ENCODE data around the gene PPDPF.
"Not testable (repeated sequence)": the region's sequence is repeated elsewhere in the genome, so short reads cannot be mapped to it uniquely, and the experiment has no call there.

Gene PPDPF

GRCh38 chr20:63547725-63548480 is 27.3 kb downstream of the PPDPF start, which contains the start of gene SRMS:
SRMS (minus strand) TSS chr20:63547749; CDS start chr20:63547463, 286 bp downstream.
- no peak within 1 kb of the TSS for H3K4me3 ChIP-seq (ENCODE audit: low read depth, low read length)

- H3K4me3 ChIP-seq (ENCODE audit: low read depth, low read length) = no peak overlapping the region
Measured at GRCh38 chr20:63548542-63548941, 28.0 kb downstream of the PPDPF start.

DNA sequence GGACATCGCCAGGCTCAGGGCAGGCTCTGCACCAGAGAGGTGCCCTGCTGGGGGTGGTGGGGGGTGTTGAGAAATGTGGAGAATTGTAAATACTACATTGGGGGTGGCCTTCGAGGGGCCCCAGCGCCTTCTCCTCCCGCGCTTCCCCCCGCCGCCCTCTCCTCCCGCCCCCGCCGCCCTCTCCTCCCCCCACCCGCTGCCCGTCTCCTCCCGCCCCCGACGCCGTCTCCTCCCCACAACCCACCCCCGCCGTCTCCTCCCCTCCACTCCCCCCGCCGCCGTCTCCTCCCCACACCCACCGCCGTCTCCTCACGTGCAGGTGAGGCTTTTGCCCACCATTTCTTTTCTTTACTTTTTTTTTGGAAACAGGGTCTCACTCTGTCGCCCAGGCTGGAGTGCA is 28.5 kb downstream of the PPDPF start:
- H3K4me3 ChIP-seq (ENCODE audit: low read depth, low read length) = no peak overlapping the region

DNA sequence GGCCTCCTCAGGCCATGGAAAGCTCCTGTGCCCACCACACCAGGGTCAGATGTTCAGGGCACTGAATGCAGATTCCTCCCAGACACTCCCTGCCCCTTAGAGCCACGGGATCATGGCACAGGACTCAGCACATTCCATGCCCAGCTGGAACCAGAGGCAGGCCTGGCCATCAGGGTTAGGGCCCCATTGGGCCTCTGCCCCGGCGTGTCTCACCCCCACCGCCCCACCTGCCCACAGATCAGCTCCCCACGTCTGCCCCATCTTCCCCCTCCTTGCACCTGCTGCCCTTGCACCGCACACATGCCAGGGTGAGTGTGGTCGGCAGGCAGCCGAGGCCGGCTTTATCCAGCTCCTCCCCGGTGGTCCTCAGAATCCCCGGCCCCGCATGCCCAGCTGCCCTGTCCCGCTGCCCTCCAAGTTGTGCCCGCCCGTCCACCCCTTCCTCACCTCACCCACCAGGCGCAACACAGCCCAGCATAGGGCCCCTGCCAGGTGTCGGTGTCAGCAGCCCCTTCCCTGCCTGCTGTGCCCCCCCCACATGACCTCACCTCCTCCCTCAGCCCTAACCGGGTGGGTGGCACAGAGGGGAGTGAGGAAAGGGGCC is 29.2 kb downstream of the PPDPF start:
- H3K4me3 ChIP-seq (ENCODE audit: low read depth, low read length) = no peak overlapping the region

DNA sequence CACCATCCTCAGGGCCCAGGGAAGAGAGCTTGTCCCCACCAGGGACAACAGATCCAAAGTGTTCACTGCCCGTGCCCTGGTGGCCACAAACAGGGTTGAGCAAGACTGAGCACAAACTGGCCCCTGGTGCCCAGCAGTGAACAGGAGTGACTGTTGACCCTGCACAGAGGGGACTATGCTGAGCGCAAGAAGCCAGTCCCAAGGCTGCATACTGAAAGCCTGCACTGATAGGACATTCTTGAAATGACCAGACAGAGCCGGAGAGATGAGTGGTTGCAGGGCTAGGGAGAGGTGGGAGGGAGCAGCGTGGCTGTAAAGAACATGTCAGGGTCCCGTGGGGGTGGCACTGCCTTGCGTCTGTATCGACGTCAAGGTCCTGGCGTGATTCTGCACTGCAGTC is 30.5 kb downstream of the PPDPF start:
- H3K4me3 ChIP-seq (ENCODE audit: low read depth, low read length) = no peak overlapping the region

- no peak overlapping the region for H3K4me3 ChIP-seq (ENCODE audit: low read depth, low read length)
Measured at GRCh38 chr20:63552481-63553249, 32.1 kb downstream of the PPDPF start.

DNA sequence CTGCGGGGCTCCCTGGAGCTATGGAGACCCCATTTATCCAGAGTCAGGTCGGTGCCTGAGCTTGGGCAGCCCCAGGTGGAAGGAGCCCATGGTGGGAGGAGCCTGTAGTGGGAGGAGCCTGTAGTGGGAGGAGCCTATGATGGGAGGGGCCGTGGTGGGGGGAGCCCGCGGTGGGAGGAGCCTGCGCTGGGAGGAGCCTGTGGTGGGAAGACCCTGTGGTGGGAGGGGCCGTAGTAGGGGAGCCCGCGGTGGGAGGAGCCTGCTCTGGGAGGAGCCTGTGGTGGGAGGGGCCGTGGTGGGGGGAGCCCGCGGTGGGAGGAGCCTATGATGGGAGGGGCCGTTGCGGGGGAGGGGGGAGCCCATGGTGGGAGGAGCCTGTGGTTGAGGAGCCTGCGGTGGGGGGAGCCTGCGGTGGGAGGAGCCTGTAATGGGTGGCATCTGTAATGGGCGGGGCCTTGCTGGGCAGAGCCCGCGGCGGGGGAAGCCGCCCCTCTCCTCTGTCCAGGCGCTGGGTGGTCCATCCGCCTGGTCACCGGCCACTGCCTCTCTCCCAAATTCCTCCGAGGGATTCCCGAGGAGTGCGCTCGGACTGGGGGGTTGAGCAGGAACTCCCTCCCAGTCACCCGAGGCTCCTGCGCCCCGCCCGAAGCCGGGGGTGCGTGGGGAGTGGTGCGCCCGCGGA is 32.8 kb downstream of the PPDPF start:
- H3K4me3 ChIP-seq (ENCODE audit: low read depth, low read length) = peak overlapping the region; percentile 59

DNA sequence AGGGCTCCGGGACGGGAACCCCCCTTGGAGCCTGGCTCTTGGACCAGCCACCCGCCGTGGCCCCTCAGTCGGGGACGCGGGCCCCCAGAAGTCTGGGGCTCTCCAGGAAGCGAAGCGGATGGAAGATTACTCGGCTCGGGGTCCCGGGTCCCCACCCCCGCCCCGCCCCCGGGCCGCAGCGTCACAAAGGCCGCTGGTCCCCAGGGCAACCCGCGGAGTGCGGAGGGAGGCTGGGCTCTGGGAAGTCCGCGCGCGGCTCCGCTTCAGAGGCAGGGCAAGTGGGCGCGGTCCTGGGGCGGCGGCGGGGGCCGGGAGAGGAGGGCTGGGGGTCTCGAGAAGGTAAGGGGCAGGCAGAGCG is 33.3 kb downstream of the PPDPF start, which contains the start of gene FNDC11:
FNDC11 (plus strand) TSS at position 227 of the 358 bp plus-strand sequence. CDS start 1,505 bp downstream, outside the sequence.
- peak within 1 kb of the TSS; percentile 59 for H3K4me3 ChIP-seq (ENCODE audit: low read depth, low read length)

DNA sequence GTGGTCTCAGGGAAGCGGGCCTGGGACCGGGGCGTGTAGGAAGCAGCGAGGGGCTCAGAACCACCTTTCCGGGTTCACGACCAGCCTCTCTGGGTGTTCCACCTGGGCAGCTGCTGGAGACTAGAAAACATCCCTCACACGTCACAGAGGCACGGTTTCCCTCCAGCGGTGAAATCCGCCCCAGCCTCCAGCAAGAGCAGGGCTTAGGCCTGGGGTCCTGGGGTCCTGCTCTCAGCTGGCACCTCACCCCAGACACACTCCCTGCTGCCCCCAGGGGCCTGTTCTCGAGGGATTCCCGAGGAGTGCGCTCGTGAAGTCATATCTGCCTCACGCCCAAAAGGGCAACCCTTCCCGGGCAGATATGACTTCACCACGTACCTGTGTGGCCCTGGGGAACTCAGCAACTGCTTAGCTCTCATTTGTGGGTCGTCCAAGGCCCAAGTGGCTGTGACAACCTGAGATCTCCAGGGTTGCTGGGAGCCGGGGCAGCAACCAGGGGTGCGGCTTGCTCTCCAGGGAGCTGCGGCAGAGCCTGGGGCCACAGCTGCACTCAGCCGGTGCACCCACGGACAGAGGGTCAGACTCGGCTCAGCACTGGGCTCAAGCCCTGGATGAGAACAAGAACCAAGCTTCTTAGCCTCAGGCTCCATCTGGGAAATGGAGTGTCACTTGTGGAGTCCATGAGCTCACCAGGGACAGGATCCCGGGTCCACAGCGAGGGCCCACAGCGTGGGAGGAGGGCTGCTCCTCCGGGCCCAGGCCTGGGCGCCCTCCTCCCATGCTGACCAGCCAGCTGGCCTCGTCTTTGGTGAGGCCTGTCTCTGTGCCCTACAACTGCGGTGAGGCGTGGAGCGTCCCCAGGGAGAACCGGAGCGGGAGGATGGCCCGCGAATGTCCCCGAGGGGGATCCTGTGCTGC is 34.1 kb downstream of the PPDPF start:
- H3K4me3 ChIP-seq (ENCODE audit: low read depth, low read length) = peak overlapping the region; percentile 37

GRCh38 chr20:63555661-63556381 is 35.3 kb downstream of the PPDPF start:
- no peak overlapping the region for H3K4me3 ChIP-seq (ENCODE audit: low read depth, low read length)

DNA sequence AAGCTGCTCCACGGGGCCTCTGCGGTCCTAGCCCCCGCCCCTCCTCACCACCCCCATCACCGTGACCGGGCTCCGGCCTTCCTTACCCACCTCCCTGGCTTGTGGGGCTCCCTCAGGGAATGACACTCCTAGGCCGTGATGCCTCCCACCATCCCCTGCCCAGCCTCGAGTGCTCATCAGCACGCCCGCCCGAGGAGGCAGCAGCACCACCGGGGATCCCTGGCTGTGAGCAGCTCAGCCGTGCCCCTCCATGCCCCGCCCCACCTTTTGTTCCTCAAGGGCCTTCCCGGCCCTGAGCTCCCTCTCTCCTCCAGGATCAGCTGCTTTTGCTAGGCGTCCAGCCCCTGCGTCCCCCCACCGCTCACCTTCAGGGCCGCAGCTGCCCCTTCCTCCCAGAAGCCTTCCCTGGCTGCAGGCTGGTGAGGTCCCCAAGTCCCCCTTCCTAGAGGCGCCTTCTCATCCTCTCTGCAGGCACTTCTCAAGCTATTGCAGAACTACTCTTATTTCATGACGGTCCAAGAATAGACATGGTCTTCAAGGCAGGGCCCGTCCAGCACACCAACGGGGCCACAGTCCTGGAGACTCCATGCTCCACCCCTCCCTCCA is 36.4 kb downstream of the PPDPF start:
- H3K4me3 ChIP-seq (ENCODE audit: low read depth, low read length) = no peak overlapping the region

GRCh38 chr20:63557481-63557891 is 36.9 kb downstream of the PPDPF start:
- H3K4me3 ChIP-seq (ENCODE audit: low read depth, low read length) = no peak overlapping the region

- no peak overlapping the region for H3K4me3 ChIP-seq (ENCODE audit: low read depth, low read length)
Measured at GRCh38 chr20:63558804-63559484, 38.4 kb downstream of the PPDPF start.

DNA sequence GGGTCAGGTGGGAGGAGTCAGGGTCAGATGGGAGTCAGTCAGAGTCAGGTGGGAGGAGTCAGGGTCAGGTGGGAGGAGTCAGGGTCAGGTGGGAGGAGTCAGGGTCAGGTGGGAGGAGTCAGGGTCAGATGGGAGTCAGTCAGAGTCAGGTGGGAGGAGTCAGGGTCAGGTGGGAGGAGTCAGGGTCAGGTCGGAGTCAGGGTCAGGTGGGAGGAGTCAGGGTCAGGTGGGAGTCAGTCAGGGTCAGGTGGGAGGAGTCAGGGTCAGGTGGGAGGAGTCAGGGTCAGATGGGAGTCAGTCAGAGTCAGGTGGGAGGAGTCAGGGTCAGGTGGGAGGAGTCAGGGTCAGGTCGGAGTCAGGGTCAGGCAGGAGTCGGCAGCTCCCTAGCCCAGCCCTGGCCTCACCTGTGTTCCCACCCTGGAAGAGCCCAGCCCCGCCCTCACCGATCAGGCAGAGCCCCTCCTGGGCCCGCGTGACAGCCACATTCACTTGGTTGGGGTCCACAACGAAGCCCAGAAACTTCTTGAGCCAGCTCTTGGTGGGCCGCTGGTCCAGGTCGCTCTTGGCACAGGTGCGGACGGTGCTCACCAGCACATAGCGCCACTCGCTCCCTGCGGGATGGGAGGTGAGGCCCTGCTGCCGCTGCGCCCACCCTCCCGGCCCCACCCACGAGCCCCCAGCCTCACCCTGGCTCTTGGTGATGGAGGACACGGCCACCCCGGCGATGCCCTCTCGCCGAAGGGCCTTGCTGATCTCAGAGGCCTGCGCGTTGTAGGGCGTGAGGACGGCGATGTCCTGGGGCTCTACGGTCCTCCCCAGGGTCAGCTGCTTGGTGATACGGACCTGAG is 39.1 kb downstream of the PPDPF start:
- H3K4me3 ChIP-seq (ENCODE audit: low read depth, low read length) = not testable (repeated sequence)

- no peak overlapping the region for H3K4me3 ChIP-seq (ENCODE audit: low read depth, low read length)
Measured at GRCh38 chr20:63560333-63560805, 39.8 kb downstream of the PPDPF start.

- H3K4me3 ChIP-seq (ENCODE audit: low read depth, low read length) = no peak overlapping the region
Measured at GRCh38 chr20:63560856-63561609, 40.5 kb downstream of the PPDPF start.
